Fibroblast of skin of back (primary cell): ENCODE results near the gene COBLL1.

Source experiments
- DNase-seq: peaks from one replicate; pipeline ENCODE4 v3.0.0-alpha.2; 2013

Gene COBLL1

DNA sequence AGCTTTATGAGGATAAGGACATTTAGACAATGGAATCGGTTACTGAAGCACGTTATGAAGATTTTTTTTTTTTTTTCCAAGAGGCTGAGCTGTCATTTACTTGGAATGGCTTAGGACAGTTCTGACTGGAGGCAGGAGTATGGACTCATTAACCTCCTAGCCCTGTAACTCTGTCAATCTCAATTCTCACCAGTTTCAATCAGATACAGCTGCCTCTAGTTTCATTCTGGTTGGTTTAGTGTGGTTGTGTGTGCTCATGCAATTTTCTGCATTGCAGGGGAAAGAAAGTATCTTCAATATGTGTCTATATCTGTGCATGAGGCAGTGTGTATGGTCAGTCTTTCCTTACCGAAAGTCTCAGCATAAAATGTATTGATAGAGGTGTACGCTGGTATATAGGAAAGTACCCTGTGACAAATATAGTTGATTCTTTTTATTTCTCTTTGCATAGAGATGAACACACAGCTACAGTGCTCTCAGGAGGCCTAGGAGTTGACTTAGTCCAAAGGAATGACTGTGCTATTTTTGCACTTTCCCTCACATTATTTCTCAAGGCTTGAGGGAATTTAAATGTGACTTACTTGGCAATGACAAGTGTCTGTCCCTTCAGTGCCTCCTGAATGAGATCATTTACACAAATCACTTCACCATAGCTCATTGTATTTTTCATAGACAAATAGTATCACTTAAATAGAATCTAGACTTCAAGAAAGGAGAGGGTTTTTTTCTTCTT is 169.8 kb downstream of the COBLL1 start:
- DNase-seq = peak; percentile 78

DNA sequence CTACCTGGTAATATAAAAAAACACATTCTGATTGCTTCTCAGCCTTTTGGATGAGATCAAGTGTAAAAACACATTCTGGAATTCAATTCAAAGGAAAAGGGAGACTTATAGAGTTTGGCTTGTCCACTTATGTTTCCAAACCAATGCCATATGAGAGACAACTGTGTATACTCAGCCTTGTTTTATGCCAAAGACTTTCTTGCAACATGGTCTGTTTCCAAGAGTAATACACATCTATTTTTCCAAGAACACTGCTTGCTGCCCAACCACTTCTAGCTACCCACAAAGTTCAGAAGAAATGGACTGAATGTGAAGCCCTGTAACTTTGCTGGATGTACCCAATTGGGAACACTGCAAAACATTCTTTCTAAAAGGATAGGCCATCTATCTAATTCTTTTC is 172.3 kb downstream of the COBLL1 start:
- no peak for DNase-seq

DNA sequence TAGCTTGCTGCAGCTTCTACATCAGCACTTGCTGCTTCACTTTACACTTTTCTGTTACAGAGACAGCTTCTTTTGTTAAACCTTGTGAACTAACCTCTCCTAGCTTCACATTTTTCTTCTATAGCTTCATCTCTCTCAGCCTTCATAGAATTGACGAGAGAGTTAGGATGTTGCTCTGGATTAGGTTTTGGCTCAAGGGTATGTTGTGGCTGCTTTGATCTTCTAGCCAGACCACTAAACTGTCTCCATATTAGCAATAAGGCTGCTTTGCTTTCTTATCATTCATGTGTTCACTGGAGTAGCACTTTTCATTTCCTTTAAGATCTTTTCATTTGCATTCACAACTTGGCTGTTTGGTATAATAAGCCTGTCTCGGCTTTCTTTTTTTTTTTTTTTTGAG is 174.1 kb downstream of the COBLL1 start:
- DNase-seq = no peak

DNA sequence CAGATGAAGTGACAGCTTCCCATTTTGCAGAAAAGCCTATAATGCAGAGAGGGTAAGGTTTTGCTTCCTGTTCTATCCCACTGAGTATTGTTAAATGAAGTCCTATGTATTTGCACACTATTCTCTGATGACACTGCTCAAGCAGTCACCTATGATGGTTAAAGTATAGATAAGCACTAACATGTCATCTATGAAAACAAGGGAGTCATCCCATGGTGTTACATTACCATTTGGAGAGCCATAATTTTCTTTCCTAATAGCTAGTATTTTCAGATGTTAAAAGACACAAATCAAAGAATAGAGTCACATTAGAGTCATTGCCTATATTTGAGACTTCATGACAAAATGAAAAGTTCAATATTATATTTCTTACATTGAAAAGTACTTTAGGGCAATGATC is 177.6 kb downstream of the COBLL1 start:
- DNase-seq = no peak

DNA sequence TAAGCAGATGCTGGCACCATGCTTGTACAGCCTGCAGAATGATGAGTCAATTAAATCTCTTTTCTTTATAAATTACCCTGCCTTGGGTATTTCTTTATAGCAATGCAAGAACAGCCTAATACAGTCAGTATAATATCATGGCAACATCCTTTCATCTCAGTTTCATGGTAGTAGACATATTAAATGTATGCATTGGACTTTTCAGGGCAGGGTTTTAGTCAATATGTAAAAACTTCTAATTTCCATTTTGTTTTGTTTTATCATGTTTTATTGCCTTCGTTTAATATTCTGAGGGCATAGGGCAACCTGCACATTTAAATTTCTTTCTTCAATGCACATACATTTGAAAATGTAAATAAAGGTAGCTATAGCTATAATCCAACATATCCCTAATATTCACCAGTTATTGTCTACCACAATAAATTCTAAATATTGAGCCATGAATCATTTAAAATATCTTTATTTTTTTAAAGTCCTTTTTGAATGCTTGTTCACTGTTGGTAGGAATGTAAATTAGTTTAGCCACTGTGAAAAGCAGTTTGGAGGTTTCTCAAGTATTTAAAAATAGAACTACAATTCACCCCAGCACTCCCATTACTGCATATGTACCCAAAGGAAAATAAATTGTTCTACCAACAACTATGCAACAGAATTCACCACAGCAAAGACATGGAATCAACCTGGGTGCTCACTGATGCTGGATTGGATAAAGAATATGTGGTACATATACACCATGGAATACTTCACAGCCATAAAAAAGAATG is 178.6 kb downstream of the COBLL1 start:
- no peak for DNase-seq

DNA sequence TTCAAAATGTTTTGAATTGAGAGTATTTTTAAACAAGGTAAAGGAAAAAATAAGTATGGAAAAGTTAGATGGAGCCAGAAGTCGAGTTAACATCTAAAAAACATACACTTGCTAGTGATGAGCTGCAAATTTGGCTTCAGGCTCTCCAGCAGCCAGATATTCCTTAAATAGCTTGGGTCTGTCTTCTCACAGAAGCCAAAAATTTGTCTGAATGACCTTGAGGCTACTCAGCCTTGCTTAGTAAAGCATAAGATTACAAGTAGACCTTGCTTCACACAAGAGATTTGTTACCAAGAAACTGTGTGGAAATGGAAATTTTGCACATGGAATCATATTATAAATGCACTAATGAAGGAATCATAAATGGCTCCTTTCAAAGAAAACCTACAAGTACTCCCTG is 179.6 kb downstream of the COBLL1 start:
- DNase-seq = no peak

DNA sequence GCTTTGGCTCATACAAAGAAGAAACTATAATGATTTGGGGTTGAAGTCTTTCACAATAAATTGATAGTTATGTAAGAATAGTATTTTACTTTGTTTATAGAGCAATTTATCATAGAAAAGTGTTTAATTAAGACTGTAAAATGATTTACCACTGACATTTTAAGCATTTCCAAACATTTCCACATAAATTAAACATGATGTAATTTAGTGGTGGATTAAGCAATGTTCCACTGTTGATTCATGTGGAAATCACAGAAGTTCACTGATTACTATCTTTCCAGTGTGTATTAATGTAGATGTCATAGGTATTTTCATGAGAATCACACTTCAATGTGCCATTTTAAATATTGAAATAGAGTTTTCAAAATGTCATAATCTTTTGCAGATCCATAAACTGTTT is 180.3 kb downstream of the COBLL1 start:
- no peak for DNase-seq

DNA sequence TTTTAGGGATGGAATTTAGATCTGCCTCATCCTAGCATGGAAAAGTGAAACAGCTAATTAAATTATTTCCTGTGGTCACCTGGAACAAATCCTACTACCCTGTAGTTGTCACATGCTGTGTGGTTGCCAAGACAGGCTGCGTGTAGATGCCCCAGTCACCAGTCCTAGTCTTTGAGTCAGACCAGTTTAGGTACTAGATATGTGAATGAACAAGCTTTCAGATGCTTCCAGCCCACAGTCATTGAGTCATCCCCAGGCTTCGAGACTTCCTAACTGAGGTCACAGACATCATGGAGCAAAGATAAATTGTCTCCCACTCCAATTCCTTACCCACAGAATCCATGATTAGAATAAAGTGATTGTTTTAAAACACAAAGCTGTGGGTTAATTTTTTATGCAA is 184.5 kb downstream of the COBLL1 start:
- peak; percentile 79 for DNase-seq

DNA sequence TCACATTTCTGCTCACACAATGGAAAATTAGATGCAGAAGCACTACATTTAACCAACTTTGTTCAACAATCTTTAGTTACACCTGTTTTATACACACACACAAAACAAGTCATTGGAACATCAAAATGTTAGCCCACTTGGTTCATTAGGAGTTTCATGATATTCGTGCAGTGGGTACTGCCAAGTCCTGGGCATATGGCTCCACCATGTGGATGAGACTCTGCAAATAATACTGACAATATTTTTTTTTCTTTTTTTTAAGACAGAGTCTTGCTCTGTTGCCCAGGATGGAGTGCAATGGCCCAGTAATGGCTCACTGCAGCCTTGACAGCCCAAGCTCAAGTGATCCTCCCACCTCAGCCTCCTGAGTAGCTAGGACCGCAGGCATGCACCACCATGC is 185.9 kb downstream of the COBLL1 start:
- peak; percentile 19 for DNase-seq

DNA sequence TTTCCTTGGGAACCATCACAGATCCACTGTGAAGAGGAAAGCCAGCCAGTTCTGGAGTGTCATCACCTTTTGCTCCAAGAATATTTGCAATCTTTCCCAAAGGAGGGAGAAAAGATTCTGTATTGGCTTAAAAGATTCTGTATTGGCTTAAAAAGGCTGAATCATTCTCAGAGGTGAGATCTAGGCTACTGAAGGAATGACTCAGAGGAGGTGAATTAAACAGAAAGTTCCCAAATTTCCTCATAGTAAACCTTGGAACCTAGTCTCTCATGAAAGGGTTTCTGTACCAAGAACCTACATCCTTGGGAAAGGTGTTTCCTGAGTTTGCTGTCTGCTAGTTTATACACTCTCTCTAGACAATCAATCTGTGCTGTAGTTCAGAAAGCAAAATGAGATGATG is 186.3 kb downstream of the COBLL1 start:
- no peak for DNase-seq

DNA sequence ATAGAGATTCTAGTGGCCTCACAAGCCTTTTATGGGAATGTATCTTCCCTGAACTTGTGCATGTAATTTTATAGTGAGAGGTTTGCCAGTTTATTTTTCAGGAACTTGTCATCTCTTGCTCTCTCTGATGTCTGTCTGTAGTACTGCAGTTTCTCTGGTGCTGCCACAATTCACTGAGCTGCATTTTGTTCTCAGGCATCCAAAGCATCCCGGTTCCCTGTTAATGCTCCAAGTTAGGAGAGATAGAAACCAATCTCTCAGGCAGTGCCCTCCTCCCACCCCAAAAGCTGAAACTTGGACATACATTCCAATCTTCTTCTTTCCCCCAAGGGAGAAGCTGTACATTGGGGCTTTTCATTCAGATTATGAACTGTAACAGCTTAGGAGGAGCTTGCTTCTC is 190.3 kb downstream of the COBLL1 start:
- peak; percentile 42 for DNase-seq

DNA sequence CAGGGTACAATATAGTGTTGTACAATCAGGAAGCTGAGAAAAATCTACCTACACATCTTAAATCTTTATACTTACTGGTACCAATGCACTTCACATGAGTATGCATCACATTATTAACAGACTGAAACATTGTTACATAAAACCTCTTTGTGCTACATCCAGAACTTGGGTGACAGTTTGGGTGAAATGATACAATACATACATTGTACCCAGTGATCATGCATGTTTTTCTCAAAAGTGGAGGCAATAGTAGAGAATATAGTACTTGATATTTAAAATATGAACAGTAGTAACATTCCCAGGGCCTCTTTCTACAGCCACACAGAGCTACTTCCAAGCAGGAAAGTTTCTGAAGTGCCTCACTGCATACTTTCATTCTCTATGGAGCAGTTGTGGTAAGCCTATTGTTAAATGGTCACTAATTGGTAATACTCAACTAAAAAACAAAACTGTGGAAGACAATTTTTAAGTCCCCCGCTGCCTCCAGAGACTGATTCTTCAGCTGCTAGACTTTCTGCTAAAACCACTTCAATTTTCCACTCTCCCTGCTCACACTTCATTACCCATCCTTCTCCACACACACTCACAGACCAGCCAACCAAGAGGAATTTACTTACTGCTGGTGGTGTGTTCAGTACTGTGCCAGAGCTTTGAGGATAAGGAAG is 197.5 kb downstream of the COBLL1 start:
- DNase-seq = no peak

DNA sequence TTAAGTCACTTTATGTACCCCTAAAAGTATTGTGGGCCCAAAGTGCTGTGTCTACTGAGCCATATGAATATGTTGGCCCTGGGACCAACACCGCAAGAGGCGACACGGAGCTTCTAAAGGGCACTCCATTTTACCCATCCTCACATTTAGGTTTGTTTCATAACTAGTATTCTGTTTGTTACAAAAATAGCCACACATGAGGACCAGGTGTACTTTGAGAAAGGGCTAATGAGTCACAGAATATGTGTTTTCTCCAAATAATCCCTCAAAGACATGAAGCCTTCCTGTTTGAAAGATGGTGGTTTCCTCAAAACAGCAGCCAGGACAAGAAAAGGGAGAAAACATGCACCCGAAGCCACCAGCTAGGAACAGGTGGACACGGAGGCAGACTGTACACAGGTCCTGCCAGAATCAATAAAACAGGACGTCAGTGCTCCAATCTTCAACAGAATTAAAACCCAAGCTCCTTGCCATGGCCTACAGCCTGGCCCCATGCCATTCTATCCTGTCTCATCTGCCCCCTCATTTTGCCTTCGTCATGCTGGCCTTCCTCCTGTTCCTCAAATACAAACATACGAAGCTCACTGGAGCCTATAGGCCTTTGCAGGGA is 198.6 kb downstream of the COBLL1 start:
- DNase-seq = no peak

DNA sequence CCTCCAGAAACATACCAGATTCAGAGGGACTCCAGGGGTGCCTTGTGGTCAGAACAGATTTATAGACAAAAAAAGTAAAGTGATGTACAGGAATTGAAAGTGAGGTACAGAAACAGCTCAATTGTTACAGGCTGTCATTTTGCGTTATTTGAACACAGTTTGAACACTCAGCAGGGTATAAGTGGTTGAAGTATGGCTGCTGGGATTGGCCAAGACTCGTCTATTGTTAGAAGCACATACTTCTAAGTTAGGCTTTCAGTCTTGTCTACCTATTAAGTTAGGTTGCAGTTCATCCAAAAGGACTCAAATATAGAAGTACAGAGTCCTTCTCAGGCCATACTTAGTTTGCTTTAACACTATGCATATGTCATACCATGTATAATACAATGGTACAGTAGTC is 199.4 kb downstream of the COBLL1 start:
- no peak for DNase-seq
